GM12874 (cell line): ENCODE results near the gene TOPAZ1.

Source experiments
- CTCF ChIP-seq: IDR thresholded peaks from 2 replicates; pipeline ENCODE4 v1.5.1; 2011; ENCODE audit warnings: low read depth, mild to moderate bottlenecking, control low read depth, low read length, moderate library complexity; ENCODE audit not compliant: insufficient read depth

Gene TOPAZ1

DNA sequence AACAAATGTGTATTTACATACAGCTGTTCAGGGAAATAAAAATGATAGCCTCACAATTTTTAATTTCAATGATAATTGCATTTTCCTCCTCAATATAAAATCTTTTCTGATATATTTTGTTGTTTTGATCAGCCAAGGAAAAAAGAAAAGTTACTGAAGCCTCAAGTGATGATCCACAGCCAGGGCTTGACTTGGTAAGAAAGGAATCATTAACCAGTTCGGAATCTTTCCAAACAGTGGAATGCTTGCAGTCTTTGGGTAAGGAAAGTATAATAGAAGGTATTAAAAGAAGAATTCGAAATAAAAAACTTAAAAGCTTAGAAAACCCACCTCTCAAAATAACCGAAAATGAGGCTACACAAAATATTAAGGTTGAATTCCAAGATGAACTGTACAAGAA lies 1.0 kb downstream of the TOPAZ1 start:
- TF ChIP-seq CTCF, result no peak

- TF ChIP-seq CTCF, result no peak
Measured at GRCh38 chr3:44248152-44248551, 6.5 kb downstream of the TOPAZ1 start.

DNA sequence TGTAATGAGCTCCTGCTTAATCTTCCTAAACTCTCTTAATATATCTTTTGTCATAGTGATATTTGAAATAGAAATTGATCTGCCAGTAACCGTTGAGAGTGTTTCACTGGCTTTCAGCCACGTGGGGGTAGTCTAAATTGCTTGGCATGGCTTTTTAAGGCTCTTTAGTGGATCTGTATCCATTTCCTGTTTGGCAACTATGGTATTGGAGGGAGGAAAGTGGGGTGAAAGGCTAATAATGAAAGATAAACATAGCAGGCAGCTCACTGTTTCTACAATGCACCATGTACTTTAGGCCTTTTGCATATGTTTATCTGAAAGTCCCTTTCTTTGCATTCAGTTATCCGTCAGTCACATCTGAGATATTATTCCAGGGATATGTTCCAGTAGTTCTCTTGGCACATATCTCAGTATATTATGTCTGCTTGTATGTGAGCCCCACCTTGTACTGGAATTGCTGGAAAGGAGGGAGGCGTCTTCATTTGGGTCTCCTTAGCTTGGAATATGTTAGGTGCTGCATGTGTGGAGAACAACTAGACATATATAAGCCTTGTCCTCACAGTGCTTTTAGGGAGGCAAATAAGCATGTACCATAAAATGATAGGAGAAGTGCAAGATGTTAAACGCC lies 10.8 kb downstream of the TOPAZ1 start:
- no peak for TF ChIP-seq CTCF

GRCh38 chr3:44259404-44259803 lies 17.7 kb downstream of the TOPAZ1 start:
- no peak for TF ChIP-seq CTCF

GRCh38 chr3:44264146-44264545 lies 22.5 kb downstream of the TOPAZ1 start:
- TF ChIP-seq CTCF, result no peak

GRCh38 chr3:44265815-44266214 lies 24.1 kb downstream of the TOPAZ1 start:
- TF ChIP-seq CTCF, result no peak

DNA sequence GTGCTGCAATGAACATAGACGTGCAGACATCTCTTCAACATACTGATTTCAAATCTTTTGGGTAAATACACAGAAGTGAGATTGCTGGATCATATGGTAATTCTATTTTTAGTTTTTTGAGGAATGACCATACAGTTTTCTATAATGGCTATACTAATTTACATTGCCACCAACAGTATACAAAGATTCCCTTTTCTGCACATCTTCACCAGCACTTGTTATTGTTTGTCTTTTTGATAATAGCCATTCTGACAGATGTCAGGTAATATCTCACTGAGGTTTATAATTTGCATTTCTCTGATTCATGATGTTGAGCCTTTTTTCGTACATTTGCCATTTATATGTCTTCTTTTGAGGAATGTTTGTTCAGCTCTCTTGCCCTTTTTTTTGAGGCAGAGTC lies 30.5 kb downstream of the TOPAZ1 start:
- TF ChIP-seq CTCF, result no peak

DNA sequence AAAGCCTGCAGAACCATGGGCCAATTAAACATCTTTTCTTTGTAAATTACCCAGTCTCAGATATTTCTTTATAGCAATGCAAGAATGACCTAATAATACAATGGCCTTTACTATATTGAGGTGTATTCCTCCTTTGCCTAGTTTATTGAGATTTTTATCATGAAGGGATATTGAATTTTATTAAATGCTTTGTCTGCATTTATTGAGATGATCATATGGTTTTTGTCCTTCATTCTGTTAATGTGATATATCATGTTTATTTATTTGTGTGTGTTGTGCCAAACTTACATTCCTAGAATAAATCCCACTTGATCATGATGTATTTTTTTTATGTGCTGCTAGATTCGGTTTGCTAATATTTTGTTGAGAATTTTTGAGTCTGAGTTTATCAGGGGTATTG lies 36.2 kb downstream of the TOPAZ1 start:
- no peak for TF ChIP-seq CTCF
